Choroid plexus epithelial cell (primary cell): ENCODE measurements around the gene TSPEAR.

Experiments
- DNase-seq: peaks from one replicate; pipeline ENCODE4 v3.0.0-alpha.2; 2010; ENCODE audit warnings: low read depth
- H3K4me3 ChIP-seq: 2 replicates; pipeline ENCODE4 v1.5.1; 2011; ENCODE audit warnings: low read depth, mild to moderate bottlenecking, control low read depth, low read length, moderate library complexity
- TF ChIP-seq, protein P1 (sequence below): conservative IDR thresholded peaks from 2 replicates; pipeline ENCODE4 v1.5.1; 2011; ENCODE audit warnings: low read depth, mild to moderate bottlenecking, control low read depth, inconsistent platforms, low read length, moderate library complexity

TSPEAR gene

DNA sequence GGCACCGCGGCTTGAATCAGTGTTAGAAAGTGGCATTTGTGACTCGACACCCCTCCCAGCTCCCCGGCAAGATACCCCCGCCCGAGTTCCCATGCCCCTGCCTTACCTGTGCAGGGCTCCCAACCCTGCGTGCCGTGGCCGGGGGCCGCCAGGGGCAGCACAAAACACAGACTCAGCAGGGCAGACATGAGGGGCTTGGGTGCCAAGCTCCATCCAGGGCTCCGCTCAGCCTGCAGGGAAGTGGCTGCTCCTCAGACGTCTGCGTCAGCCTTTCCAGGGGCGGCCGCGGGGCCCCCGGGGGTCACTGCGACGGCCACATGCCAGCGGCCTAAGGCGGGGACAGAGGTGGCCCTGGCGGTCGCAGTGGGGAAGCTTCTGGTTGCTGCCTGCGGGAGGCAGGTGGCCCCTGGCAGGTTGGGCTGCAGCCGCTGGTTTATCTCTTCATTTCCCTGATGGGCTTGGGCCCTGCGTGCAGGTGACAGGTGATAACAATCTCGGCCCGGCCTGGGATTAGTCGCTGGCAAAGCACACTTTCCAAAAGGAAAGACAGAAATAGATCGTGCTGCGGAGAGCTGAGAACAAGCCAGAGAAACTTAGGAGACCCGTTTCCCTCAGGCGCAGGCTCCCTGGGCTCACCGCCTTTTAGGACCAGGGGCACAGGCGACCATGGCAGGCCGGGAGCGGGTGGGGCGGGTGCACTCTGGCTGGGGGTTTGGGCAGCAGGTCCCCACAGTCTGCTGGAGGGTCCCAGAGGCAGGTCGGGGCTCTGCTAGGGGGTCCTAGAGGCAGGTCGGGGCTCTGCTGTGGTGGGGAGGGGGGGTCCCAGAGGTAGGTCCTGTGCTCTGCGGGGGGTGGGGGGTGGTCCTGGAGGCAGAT is at the start of gene TSPEAR:
TSS of gene TSPEAR (minus strand) at position 246 of the 876 bp plus-strand sequence. CDS start at position 188, 58 bp downstream.
- TF ChIP-seq, protein P1, sequence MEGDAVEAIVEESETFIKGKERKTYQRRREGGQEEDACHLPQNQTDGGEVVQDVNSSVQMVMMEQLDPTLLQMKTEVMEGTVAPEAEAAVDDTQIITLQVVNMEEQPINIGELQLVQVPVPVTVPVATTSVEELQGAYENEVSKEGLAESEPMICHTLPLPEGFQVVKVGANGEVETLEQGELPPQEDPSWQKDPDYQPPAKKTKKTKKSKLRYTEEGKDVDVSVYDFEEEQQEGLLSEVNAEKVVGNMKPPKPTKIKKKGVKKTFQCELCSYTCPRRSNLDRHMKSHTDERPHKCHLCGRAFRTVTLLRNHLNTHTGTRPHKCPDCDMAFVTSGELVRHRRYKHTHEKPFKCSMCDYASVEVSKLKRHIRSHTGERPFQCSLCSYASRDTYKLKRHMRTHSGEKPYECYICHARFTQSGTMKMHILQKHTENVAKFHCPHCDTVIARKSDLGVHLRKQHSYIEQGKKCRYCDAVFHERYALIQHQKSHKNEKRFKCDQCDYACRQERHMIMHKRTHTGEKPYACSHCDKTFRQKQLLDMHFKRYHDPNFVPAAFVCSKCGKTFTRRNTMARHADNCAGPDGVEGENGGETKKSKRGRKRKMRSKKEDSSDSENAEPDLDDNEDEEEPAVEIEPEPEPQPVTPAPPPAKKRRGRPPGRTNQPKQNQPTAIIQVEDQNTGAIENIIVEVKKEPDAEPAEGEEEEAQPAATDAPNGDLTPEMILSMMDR, result no peak
- DNase-seq, result no peak
- no peak within 1 kb of the TSS for H3K4me3 ChIP-seq

DNA sequence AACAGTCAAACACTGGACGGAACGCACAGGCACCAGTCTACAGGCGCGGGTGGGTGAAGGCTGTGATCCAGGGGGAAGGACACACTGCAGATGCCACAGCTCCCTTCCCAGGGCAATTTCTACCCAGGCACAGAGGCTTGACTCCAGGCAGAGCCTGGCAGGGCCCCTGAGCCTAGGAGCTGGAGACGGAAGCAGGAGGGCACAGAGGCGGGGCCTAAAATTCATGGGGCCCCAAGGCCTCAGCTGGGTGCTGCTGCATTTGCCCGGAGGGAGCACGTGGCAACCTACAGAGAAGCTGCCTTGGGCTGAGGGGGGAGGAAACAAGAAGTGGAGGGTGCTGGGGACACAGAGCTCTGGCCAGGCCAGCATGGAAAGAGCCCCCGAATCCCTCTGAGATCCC is 49.0 kb upstream of the TSPEAR start:
- DNase-seq, result no peak
- TF ChIP-seq, protein P1, result no peak

DNA sequence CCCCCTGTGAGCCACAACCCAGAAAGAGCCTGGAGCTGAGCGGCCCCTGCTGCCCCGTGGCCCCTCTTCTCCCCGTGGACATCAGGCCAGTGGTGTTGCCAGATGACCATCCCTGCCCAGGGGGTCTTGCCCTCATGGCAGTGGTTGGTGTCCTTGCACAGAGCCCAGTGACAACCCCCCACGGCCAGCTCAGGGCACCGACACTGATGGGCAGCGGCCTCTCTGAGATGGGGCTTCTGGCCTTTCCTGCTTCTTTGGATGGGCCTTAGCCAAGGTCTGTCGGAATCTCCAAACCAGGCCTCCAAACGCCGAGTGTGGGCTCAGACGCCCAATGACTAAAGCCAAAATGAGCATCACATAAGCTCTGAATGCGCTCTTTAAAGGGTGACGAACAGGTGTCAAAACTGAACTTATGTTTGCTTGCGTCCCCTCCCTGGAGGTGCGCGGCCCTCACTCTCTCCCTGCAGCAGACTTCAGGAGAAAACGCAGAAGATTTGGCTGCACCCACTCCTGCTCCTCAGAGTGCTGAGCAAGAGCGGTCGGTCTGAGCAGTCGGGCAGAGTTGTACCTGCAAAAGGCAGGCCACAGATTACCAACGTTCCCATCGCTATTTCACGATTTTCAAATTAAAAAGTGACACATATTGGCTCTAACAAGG is 48.4 kb upstream of the TSPEAR start:
- TF ChIP-seq, protein P1, result no peak
- H3K4me3 ChIP-seq, result no peak overlapping the region
- DNase-seq, result no peak

More for the DNA sequence above, 49.0 kb upstream of the TSPEAR start:
- no peak overlapping the region for H3K4me3 ChIP-seq

DNA sequence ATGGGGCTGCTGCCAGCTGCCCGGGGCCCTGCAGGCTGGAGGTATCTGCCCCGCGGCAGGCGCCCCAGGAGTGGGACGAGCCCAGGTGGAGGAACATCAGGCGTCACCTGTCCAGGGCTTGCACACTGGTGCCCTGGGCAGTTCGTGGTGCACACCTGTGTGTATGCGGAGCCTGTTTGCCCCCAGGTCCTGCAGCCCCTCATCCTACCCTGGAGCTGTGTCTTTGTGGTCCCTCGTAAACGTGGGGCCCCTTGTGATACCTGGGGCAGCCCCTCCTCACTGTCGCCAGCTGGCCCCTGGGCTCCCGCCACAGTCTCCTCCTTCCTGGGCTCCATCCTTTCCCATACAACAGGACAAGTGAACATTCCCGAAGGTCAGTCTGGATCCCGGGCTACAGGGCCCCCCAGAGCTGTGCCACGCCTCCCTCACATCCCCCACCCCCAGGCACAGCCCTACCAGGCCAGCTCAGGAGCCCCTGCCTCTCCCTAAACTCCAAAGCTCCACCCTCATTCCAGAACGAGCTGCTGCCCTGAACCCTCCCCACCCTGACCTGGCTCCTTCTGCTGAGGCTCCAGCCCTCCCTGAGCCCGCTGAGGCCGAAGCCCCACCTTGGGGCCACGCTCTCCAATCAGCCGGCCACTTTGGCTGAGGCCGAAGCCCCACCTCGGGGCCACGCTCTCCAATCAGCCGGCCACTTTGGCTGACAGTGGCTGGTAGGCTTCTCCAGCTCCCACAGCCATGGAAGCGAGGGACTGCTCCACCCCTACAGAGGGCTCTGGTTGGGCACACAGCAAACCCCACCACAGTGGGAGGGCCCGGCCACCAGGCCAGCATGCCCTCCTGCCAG is 47.6 kb upstream of the TSPEAR start:
- no peak overlapping the region for H3K4me3 ChIP-seq
- TF ChIP-seq, protein P1, result no peak
- DNase-seq, result no peak

DNA sequence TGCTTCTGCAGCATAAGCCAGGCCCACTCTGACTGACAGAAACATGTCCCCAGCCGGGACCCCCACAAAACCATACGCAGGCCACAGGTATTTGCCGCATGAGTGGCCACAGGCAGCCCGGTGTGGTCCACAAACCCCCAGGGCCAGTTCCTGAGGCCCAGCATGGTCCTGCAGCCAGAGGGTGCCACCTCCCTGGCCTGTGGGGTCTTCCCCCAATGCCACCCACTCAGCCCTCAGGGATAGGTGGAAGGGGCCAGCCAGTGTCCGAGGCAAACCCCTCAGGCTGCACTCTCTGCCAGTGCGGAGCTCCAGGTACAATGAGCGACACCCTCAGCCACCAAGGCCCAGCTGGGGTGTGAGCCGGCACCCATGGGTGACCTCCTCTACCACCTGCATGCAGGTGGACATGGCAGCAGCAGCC is 46.8 kb upstream of the TSPEAR start:
- TF ChIP-seq, protein P1, result no peak
- DNase-seq, result no peak
- no peak overlapping the region for H3K4me3 ChIP-seq

DNA sequence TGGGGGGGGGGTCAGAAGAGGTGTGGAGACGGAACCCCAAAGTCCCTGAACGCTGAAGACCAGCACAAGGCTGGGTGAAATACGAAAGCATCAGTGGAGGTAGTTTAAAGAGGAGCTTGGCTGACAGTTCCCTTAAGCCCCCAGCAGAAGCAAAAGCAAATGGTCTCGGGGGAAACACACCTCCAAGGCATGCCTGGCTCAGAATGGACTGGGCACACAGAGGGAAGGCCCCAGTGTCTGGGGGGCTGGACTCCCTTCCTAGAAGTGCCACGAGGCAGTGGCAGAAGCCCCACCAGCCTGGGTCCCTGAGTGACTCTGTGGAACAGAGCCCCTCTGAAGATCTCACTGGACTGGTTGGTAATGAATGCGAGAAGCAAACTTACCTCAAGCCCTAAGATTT is 46.4 kb upstream of the TSPEAR start:
- TF ChIP-seq, protein P1, result no peak
- DNase-seq, result no peak
- H3K4me3 ChIP-seq, result no peak overlapping the region
